Measurements from ENCODE around the gene CHMP2A. TPM values are rescaled to one million over a fixed set of nuclear protein-coding genes. Genes with fewer than 3 reads are reported as not detected.
A peak's percentile ranks its signal among the peaks of the same experiment; 100 is the strongest.

CHMP2A gene
- total and polyA plus RNA-seq, 2 donors from 2014 or later, result 142 to 294 TPM

GRCh38 chr19:58521651-58522050 is 33.3 kb downstream of the CHMP2A start:
- H3K36me3 ChIP-seq (ENCODE audit: control insufficient read depth in 2 of 3, insufficient read depth in 3 of 3, low read length in 3 of 3), result peaks cover 0 to 6% (median 6%) of the 10 kb centered on the region in 3 donors
- H3K27me3 ChIP-seq (ENCODE audit: control insufficient read depth, insufficient read depth, low read length), result no peaks in the 10 kb centered on the region
- FAIRE-seq (no peak), DNase-seq (no peak)
- H3K27ac ChIP-seq (ENCODE audit: low read depth in 2 of 2, low read length in 2 of 2), result no peak overlapping the region
- no peaks in the 10 kb centered on the region for H3K9me3 ChIP-seq (ENCODE audit: control insufficient read depth in 2 of 3, insufficient read depth in 1 of 3, low read length in 3 of 3)
- no peak overlapping the region for H3K4me3 ChIP-seq (ENCODE audit: low read length in 3 of 3)
- intact Hi-C loops (cut with DNase I), result no loop called here
- H3K9ac ChIP-seq (ENCODE audit: low read length in 3 of 3), result no peak overlapping the region
- peaks cover 4 to 19% (median 7%) of the 10 kb centered on the region in 3 donors for H3K4me1 ChIP-seq (ENCODE audit: control insufficient read depth in 2 of 3, insufficient read depth in 2 of 3, low read depth in 1 of 3, low read length in 3 of 3)
- TF ChIP-seq CTCF (IDR thresholded peaks at IDR 0.05; ENCODE audit: borderline replicate concordance, extremely low read depth, insufficient read depth), result no peak

- no peaks in the 10 kb centered on the region for H3K9me3 ChIP-seq (ENCODE audit: control insufficient read depth in 2 of 3, insufficient read depth in 1 of 3, low read length in 3 of 3)
- H3K4me1 ChIP-seq (ENCODE audit: control insufficient read depth in 2 of 3, insufficient read depth in 2 of 3, low read depth in 1 of 3, low read length in 3 of 3), result peaks cover 4 to 21% (median 7%) of the 10 kb centered on the region in 3 donors
- H3K9ac ChIP-seq (ENCODE audit: low read length in 3 of 3), result peak overlapping the region; percentile 24 to 70 (median 43)
- peak overlapping the region; percentile 88 to 97 for H3K27ac ChIP-seq (ENCODE audit: low read depth in 2 of 2, low read length in 2 of 2)
- H3K36me3 ChIP-seq (ENCODE audit: control insufficient read depth in 2 of 3, insufficient read depth in 3 of 3, low read length in 3 of 3), result peaks cover 0 to 10% (median 7%) of the 10 kb centered on the region in 3 donors
- intact Hi-C loops (cut with DNase I), result no loop called here
- FAIRE-seq (no peak), DNase-seq (no peak)
- peak overlapping the region; percentile 85 to 90 (median 86) for H3K4me3 ChIP-seq (ENCODE audit: low read length in 3 of 3)
- no peak for TF ChIP-seq CTCF (IDR thresholded peaks at IDR 0.05; ENCODE audit: borderline replicate concordance, extremely low read depth, insufficient read depth)
- no peaks in the 10 kb centered on the region for H3K27me3 ChIP-seq (ENCODE audit: control insufficient read depth, insufficient read depth, low read length)
Observed at GRCh38 chr19:58520257-58520599, 34.7 kb downstream of the CHMP2A start.

- TF ChIP-seq CTCF (IDR thresholded peaks at IDR 0.05; ENCODE audit: borderline replicate concordance, extremely low read depth, insufficient read depth), result peak; percentile 67
- Histone ChIP-seq H3K4me3 (ENCODE audit: low read length in 3 of 3) (peak within 1 kb of the TSS; percentile 85 to 90 (median 86)), H3K36me3 (ENCODE audit: control insufficient read depth in 2 of 3, insufficient read depth in 3 of 3, low read length in 3 of 3) (peaks cover 0 to 10% (median 7%) of the 10 kb centered on the region in 3 donors), H3K9ac (ENCODE audit: low read length in 3 of 3) (peak within 1 kb of the TSS; percentile 60 to 74 (median 70)), H3K9me3 (ENCODE audit: control insufficient read depth in 2 of 3, insufficient read depth in 1 of 3, low read length in 3 of 3) (no peaks in the 10 kb centered on the region), H3K4me1 (ENCODE audit: control insufficient read depth in 2 of 3, insufficient read depth in 2 of 3, low read depth in 1 of 3, low read length in 3 of 3) (peaks cover 4 to 24% (median 7%) of the 10 kb centered on the region in 3 donors), H3K27me3 (ENCODE audit: control insufficient read depth, insufficient read depth, low read length) (no peaks in the 10 kb centered on the region), H3K27ac (ENCODE audit: low read depth in 2 of 2, low read length in 2 of 2) (peak within 1 kb of the TSS; percentile 88 to 97)
- no peak for FAIRE-seq
- intact Hi-C loops (cut with DNase I), result no loop called here
- DNase-seq, result peak; percentile 96 to 98 (median 98)
Observed at GRCh38 chr19:58519355-58520256, 35.3 kb downstream of the CHMP2A start, which contains the start of gene ZBTB45. Gene ZBTB45, minus strand, starts transcription at chr19:58519810. Its CDS starts 2,137 bp downstream, at chr19:58517673.
